Heart left ventricle (tissue), 16 donors: ENCODE measurements around the gene ATP1A4. TPM values are rescaled to one million over a fixed set of nuclear protein-coding genes. Genes with fewer than 3 reads are reported as not detected.

ENCODE experiments used
- ATAC-seq, 4 donors: fragments of 200-7000 bp; cut with Tn5 transposase; one replicate each; pipeline ENCODE4 v1.9.1; 2020 to 2022; ENCODE audit warnings: moderate library complexity in 4 of 4, mild to moderate bottlenecking in 3 of 4, moderate number of reproducible peaks in 1 of 4
- DNase-seq, 5 donors: peaks; one replicate each; pipeline ENCODE4 v3.0.0-alpha.2; 2020
- H3K27ac ChIP-seq, 12 donors: fragments of 200-600 bp; sonication (generic) in 4 of 12; one replicate each; pipeline versions ENCODE4 v1.5.0 to v1.8.0; 2016 to 2022; ENCODE audit warnings: mild to moderate bottlenecking in 2 of 12
- H3K27me3 ChIP-seq, 9 donors: fragments of 200-600 bp; sonication (generic) in 2 of 9; one replicate each; pipeline versions ENCODE4 v1.5.1 to v1.8.0; 2016 to 2022; ENCODE audit warnings: mild to moderate bottlenecking in 3 of 9
- H3K36me3 ChIP-seq, 9 donors: fragments of 200-600 bp; sonication (generic) in 2 of 9; one replicate each; pipeline versions ENCODE4 v1.5.0 to v1.8.0; 2018 to 2022; ENCODE audit warnings: mild to moderate bottlenecking in 2 of 9
- H3K4me1 ChIP-seq, 12 donors: fragments of 200-600 bp; sonication (generic) in 4 of 12; one replicate each; pipeline versions ENCODE4 v1.5.0 to v1.8.0; 2016 to 2022; ENCODE audit warnings: mild to moderate bottlenecking in 3 of 12
- H3K4me3 ChIP-seq, 12 donors: fragments of 200-600 bp; sonication (generic) in 4 of 12; one replicate each; pipeline versions ENCODE4 v1.5.0 to v1.8.0; 2017 to 2022; ENCODE audit warnings: mild to moderate bottlenecking in 9 of 12, moderate library complexity in 4 of 12
- H3K9me3 ChIP-seq, 12 donors: fragments of 200-600 bp; sonication (generic) in 4 of 12; one replicate each; pipeline versions ENCODE4 v1.5.0 to v1.8.0; 2016 to 2022; ENCODE audit warnings: mild to moderate bottlenecking in 1 of 12
- POLR2A ChIP-seq, 2 donors: fragments of 450-650 bp; IDR thresholded peaks; one replicate each; pipeline ENCODE4 v1.6.1; 2017; ENCODE audit warnings: antibody characterized with exemption in 2 of 2, mild to moderate bottlenecking in 2 of 2, moderate library complexity in 2 of 2
- WGBS, 4 donors: extraction: QIAGEN DNeasy Blood & Tissue Kit in 2 of 4; methylation state at CpG; one replicate each; pipeline versions ENCODE4 v1.1.5 to v1.1.7; 2013 to 2018; 5-methylcytosine and 5-hydroxymethylcytosine counted together
- intact Hi-C, 10 donors: fragments of 100-400 bp; cut with DNase I; formaldehyde crosslinking; loops; one replicate each; pipeline versions ENCODE4 v1.11.1 to v1.14.2; 2022
- polyA plus RNA-seq, 2 donors: library from polyadenylated mRNA; stranded (reverse); fragments of 200-250 nt; gene quantifications; one replicate each; pipeline ENCODE4 v1.2.3, GENCODE V29; 2013
- total RNA-seq, 9 donors: library from RNA; depleted of rRNA in 2 of 9; stranded (reverse); fragments of >200 nt in 2 of 9; fragmentation: NEBNext Ultra II Directional in 3 of 9; extraction: Animal tissue kit (Norgen Biotek cat#: 25700) in 3 of 9; gene quantifications; one replicate each; pipeline versions ENCODE4 v1.1.0 to v1.2.4, GENCODE V29; 2016 to 2023
- TF ChIP-seq, protein P1 (sequence below), 12 donors: fragments of 200-600 bp; sonication (generic) in 4 of 12; IDR thresholded peaks; one replicate each; pipeline versions ENCODE4 v1.5.0 to v1.8.0; 2018 to 2022; ENCODE audit warnings: antibody characterized with exemption in 12 of 12, mild to moderate bottlenecking in 5 of 12
- donor health status: ischemic (EF 13 %, LVEDD 7.1; RV severe dilation, severe dysfunction).
- donor health status: healthy with polysubstance abuse.
- donor health status: DM: no; HTN: yes; CAD: no.
- donor health status: DM: no; HTN: no; CAD: no.
- donor health status: ischemic (EF 25% LVEDD 6.9; RV normal size, moderate dysfunction).
- donor health status: ischemic (EF 25% LVEDD 5.7; RV mildly dilated, moderate dysfunction).
- donor health status: healthy.
- donor health status: DM: yes; HTN: yes; CAD: no.
- donor health status: ischemic (EF 35%, LVEDD 5.7; RV mildly dilated, moderate dysfunction).
- donor health status: nonischemic (EF 11% LVEDD 7.7; RV severe dilation, severe dysfunction).
- donor health status: DM: yes; HTN: yes; CAD: no.
- donor health status: PGD.
- donor health status: ischemic (EF 29% LVEDD 5.4; RV normal size, mild dysfunction).
- donor health status: nonischemic (EF 23%, LVEDD 6.1; RV moderate dilation, normal function).

ATP1A4 gene
- total and polyA plus RNA-seq, 11 donors: 0.09 to 1.3 (median 0.25) TPM; not detected in 6

- Histone ChIP-seq H3K4me1 (peaks cover 0 to 40% (median 22%) of the 10 kb centered on the region in 12 donors), H3K27ac (peak overlapping the region in 3 of 12 donors; percentile 32 to 95 (median 35)), H3K9me3 (no peaks in the 10 kb centered on the region), H3K4me3 (no peak overlapping the region), H3K36me3 (no peaks in the 10 kb centered on the region), H3K27me3 (no peaks in the 10 kb centered on the region)
- DNase-seq: no peak
- intact Hi-C loops: loop anchor here in 8 of 10 donors (5.0 to 10.0 kb wide), 7 partner anchors 88 to 273 kb away; partner anchors contain the start of gene CASQ1 (in 3 of the 8)
- TF ChIP-seq, protein P1, sequence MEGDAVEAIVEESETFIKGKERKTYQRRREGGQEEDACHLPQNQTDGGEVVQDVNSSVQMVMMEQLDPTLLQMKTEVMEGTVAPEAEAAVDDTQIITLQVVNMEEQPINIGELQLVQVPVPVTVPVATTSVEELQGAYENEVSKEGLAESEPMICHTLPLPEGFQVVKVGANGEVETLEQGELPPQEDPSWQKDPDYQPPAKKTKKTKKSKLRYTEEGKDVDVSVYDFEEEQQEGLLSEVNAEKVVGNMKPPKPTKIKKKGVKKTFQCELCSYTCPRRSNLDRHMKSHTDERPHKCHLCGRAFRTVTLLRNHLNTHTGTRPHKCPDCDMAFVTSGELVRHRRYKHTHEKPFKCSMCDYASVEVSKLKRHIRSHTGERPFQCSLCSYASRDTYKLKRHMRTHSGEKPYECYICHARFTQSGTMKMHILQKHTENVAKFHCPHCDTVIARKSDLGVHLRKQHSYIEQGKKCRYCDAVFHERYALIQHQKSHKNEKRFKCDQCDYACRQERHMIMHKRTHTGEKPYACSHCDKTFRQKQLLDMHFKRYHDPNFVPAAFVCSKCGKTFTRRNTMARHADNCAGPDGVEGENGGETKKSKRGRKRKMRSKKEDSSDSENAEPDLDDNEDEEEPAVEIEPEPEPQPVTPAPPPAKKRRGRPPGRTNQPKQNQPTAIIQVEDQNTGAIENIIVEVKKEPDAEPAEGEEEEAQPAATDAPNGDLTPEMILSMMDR (IDR thresholded peaks at IDR 0.05): no peak
- no peak for TF ChIP-seq POLR2A (IDR thresholded peaks at IDR 0.05)
- no peak for ATAC-seq
- WGBS, 4 donors: 61 to 69% (median 65%) methylated on average over 3 of the region's 3 CpGs
These were observed 46.9 kb upstream of the ATP1A4 start for GRCh38 chr1:160104486-160104885.

DNA sequence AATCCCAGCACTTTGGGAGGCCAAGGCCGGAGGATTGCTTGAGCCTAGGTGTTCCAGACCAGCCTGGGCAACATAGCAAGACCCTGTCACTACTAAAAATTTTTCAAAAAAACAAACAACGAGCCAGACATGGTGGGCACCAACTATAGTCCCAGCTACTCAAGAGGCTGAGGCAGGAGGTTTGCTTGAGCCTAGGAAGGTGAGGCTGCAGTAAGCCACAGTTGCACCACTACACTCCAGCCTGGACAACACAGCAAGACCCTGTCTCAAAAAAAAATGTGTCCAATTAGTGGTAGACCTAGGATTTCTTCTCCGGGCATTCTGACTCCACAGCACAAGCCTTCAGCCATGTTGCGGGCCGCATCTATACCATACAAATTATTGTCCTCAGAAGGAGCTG lies 46.2 kb upstream of the ATP1A4 start:
- no peaks in the 10 kb centered on the region for H3K36me3 ChIP-seq
- no peak overlapping the region for H3K4me3 ChIP-seq
- H3K9me3 ChIP-seq: no peaks in the 10 kb centered on the region
- 98 to 99% (median 99%) methylated on average over 5 of the region's 5 CpGs for WGBS, 4 donors
- intact Hi-C loops: loop anchor here in 3 of 10 donors (5.0 to 10.0 kb wide), 6 partner anchors 82 to 270 kb away; partner anchors contain the start of genes CASQ1 (in 1 of the 3) and PEX19 (in 1 of the 3)
- TF ChIP-seq POLR2A (IDR thresholded peaks at IDR 0.05): no peak
- TF ChIP-seq, protein P1 (IDR thresholded peaks at IDR 0.05): no peak
- peaks cover 0 to 41% (median 22%) of the 10 kb centered on the region in 12 donors for H3K4me1 ChIP-seq
- no peak for ATAC-seq
- no peak for DNase-seq
- no peaks in the 10 kb centered on the region for H3K27me3 ChIP-seq
- H3K27ac ChIP-seq: no peak overlapping the region

- DNase-seq (no peak), ATAC-seq (no peak)
- intact Hi-C loops: loop anchor here in 3 of 10 donors (5.0 to 10.0 kb wide), 6 partner anchors 80 to 267 kb away; partner anchors contain the start of genes CASQ1 (in 1 of the 3) and PEX19 (in 1 of the 3)
These were observed 43.9 kb upstream of the ATP1A4 start for GRCh38 chr1:160107512-160107911.

More at GRCh38 chr1:160107512-160107911, 43.9 kb upstream of the ATP1A4 start:
- Histone ChIP-seq H3K27me3 (no peaks in the 10 kb centered on the region), H3K27ac (no peak overlapping the region), H3K9me3 (no peaks in the 10 kb centered on the region), H3K36me3 (no peaks in the 10 kb centered on the region), H3K4me1 (peaks cover 0 to 27% (median 8%) of the 10 kb centered on the region in 12 donors), H3K4me3 (no peak overlapping the region)
- 87 to 96% (median 93%) methylated on average over 1 of the region's 1 CpG for WGBS, 4 donors
- TF ChIP-seq POLR2A (IDR thresholded peaks at IDR 0.05): no peak
- TF ChIP-seq, protein P1 (IDR thresholded peaks at IDR 0.05): no peak
